Lower leg skin (tissue), 3 donors: Measurements from ENCODE around the gene OR2H2.

Experiments used
- POLR2A ChIP-seq, 2 donors: fragments of 450-650 bp; IDR thresholded peaks; one replicate each; pipeline ENCODE4 v1.6.1; 2016 to 2017; ENCODE audit warnings: antibody characterized with exemption in 2 of 2, mild to moderate bottlenecking in 1 of 2, moderate library complexity in 1 of 2
- TF ChIP-seq, protein P1 (sequence below), 3 donors: fragments of 450-650 bp; IDR thresholded peaks; one replicate each; pipeline ENCODE4 v1.5.1; 2016; ENCODE audit warnings: antibody characterized with exemption in 3 of 3, mild to moderate bottlenecking in 3 of 3, moderate library complexity in 2 of 3

DNA sequence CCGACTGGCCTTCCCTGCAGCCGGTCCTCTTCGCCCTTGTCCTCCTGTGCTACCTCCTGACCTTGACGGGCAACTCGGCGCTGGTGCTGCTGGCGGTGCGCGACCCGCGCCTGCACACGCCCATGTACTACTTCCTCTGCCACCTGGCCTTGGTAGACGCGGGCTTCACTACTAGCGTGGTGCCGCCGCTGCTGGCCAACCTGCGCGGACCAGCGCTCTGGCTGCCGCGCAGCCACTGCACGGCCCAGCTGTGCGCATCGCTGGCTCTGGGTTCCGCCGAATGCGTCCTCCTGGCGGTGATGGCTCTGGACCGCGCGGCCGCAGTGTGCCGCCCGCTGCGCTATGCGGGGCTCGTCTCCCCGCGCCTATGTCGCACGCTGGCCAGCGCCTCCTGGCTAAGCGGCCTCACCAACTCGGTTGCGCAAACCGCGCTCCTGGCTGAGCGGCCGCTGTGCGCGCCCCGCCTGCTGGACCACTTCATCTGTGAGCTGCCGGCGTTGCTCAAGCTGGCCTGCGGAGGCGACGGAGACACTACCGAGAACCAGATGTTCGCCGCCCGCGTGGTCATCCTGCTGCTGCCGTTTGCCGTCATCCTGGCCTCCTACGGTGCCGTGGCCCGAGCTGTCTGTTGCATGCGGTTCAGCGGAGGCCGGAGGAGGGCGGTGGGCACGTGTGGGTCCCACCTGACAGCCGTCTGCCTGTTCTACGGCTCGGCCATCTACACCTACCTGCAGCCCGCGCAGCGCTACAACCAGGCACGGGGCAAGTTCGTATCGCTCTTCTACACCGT lies 31.5 kb upstream of the OR2H2 start:
- TF ChIP-seq, protein P1, sequence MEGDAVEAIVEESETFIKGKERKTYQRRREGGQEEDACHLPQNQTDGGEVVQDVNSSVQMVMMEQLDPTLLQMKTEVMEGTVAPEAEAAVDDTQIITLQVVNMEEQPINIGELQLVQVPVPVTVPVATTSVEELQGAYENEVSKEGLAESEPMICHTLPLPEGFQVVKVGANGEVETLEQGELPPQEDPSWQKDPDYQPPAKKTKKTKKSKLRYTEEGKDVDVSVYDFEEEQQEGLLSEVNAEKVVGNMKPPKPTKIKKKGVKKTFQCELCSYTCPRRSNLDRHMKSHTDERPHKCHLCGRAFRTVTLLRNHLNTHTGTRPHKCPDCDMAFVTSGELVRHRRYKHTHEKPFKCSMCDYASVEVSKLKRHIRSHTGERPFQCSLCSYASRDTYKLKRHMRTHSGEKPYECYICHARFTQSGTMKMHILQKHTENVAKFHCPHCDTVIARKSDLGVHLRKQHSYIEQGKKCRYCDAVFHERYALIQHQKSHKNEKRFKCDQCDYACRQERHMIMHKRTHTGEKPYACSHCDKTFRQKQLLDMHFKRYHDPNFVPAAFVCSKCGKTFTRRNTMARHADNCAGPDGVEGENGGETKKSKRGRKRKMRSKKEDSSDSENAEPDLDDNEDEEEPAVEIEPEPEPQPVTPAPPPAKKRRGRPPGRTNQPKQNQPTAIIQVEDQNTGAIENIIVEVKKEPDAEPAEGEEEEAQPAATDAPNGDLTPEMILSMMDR (IDR thresholded peaks at IDR 0.05), result no peak
- TF ChIP-seq POLR2A (IDR thresholded peaks at IDR 0.05), result no peak
